Mucosa of descending colon (tissue), 3 donors: ENCODE data around the gene SPRED2. TPM values are rescaled to one million over a fixed set of nuclear protein-coding genes. Genes with fewer than 3 reads are reported as not detected.
A peak's percentile ranks its signal among the peaks of the same experiment; 100 is the strongest.

Experiments
- ATAC-seq: fragments of 200-7000 bp; cut with Tn5 transposase; one replicate; pipeline ENCODE4 v1.9.1; 2020; ENCODE audit warnings: mild to moderate bottlenecking, moderate library complexity
- DNase-seq, 3 donors: peaks; one replicate each; pipeline ENCODE4 v3.0.0-alpha.2; 2020
- H3K36me3 ChIP-seq: fragments of 200-600 bp; one replicate; pipeline ENCODE4 v1.8.0; 2021; ENCODE audit warnings: low read depth, mild to moderate bottlenecking
- H3K4me1 ChIP-seq: fragments of 200-600 bp; one replicate; pipeline ENCODE4 v1.8.0; 2021; ENCODE audit warnings: low read depth, mild to moderate bottlenecking
- H3K4me3 ChIP-seq: fragments of 200-600 bp; one replicate; pipeline ENCODE4 v1.8.0; 2021; ENCODE audit warnings: mild to moderate bottlenecking
- H3K9me3 ChIP-seq: fragments of 200-600 bp; one replicate; pipeline ENCODE4 v1.8.0; 2021; ENCODE audit warnings: mild to moderate bottlenecking
- CTCF ChIP-seq: fragments of 200-600 bp; IDR thresholded peaks from one replicate; pipeline ENCODE4 v1.8.0; 2022; ENCODE audit warnings: antibody characterized with exemption, mild to moderate bottlenecking
- intact Hi-C, 2 donors: fragments of 100-400 bp; cut with DNase I in 1 of 2; cut with micrococcal nuclease in 1 of 2; formaldehyde crosslinking; loops; one replicate each; pipeline versions ENCODE4 v1.11.0 to v1.11.1; 2022; cut with DNase I, micrococcal nuclease
- total RNA-seq, 3 donors: library from RNA; stranded (reverse); fragmentation: NEBNext Ultra II Directional in 2 of 3; extraction: Animal tissue kit (Norgen Biotek cat#: 25700) in 2 of 3; gene quantifications; one replicate each; pipeline versions ENCODE4 v1.2.1 to v1.2.4, GENCODE V29; 2021 to 2023
- donor health status: DM: no; HTN: no; CAD: no; lungs with moderate emphysema.
- donor health status: DM: no; HTN: no; CAD: no.
- donor health status: DM: no; HTN: yes; CAD: no.

SPRED2 gene
- total RNA-seq, 3 donors from 2014 or later = 38.1 to 65.0 (median 43.4) TPM

GRCh38 chr2:65380255-65380654 lies 52.1 kb downstream of the SPRED2 start:
- no peak for ATAC-seq
- H3K9me3 ChIP-seq = no peaks in the 10 kb centered on the region
- H3K4me1 ChIP-seq = peaks cover 41% of the 10 kb centered on the region
- no peak for DNase-seq
- no peaks in the 10 kb centered on the region for H3K36me3 ChIP-seq
- no peak overlapping the region for H3K4me3 ChIP-seq
- intact Hi-C loops = loop anchor here in 1 of 2 donors (10.0 kb wide), 1 partner anchor 55 kb away; the partner anchor contains the start of gene SPRED2
- no peak for TF ChIP-seq CTCF

- TF ChIP-seq CTCF = no peak
- intact Hi-C loops = loop anchor here in 1 of 2 donors (10.0 kb wide), 1 partner anchor 55 kb away; the partner anchor contains the start of gene SPRED2
- ATAC-seq (peak; percentile 77), DNase-seq (peak in 2 of 3 donors; percentile 48 to 51)
- Histone ChIP-seq H3K36me3 (no peaks in the 10 kb centered on the region), H3K4me1 (peaks cover 41% of the 10 kb centered on the region), H3K9me3 (no peaks in the 10 kb centered on the region), H3K4me3 (no peak overlapping the region)
These were observed 52.7 kb downstream of the SPRED2 start for GRCh38 chr2:65379721-65380171.

- TF ChIP-seq CTCF = no peak
- ATAC-seq = no peak
- intact Hi-C loops = no loop called here
These were observed 53.2 kb downstream of the SPRED2 start for GRCh38 chr2:65379223-65379622.

GRCh38 chr2:65378290-65378689 lies 54.1 kb downstream of the SPRED2 start:
- no peaks in the 10 kb centered on the region for H3K36me3 ChIP-seq
- H3K4me1 ChIP-seq = peaks cover 36% of the 10 kb centered on the region
- H3K9me3 ChIP-seq = no peaks in the 10 kb centered on the region
- ATAC-seq (no peak), DNase-seq (no peak)
- TF ChIP-seq CTCF = no peak
- no peak overlapping the region for H3K4me3 ChIP-seq
- intact Hi-C loops = no loop called here

More at GRCh38 chr2:65379223-65379622, 53.2 kb downstream of the SPRED2 start:
- Histone ChIP-seq H3K4me3 (no peak overlapping the region), H3K4me1 (peaks cover 40% of the 10 kb centered on the region), H3K9me3 (no peaks in the 10 kb centered on the region), H3K36me3 (no peaks in the 10 kb centered on the region)
- DNase-seq = no peak

- Histone ChIP-seq H3K4me1 (peaks cover 30% of the 10 kb centered on the region), H3K9me3 (no peaks in the 10 kb centered on the region), H3K4me3 (no peak overlapping the region), H3K36me3 (no peaks in the 10 kb centered on the region)
- ATAC-seq = peak; percentile 77
- TF ChIP-seq CTCF = no peak
- DNase-seq = peak in 2 of 3 donors; percentile 31 to 50
- intact Hi-C loops = no loop called here
These were observed 54.7 kb downstream of the SPRED2 start for GRCh38 chr2:65377556-65378192.
